ENCODE measurements around the gene ANKRD33B.

ANKRD33B gene

GRCh38 chr5:10593531-10594181 lies 29.8 kb downstream of the ANKRD33B start:
- TF ChIP-seq CTCF (IDR thresholded peaks at IDR 0.05; ENCODE audit: control extremely low read depth, extremely low read depth, low read depth, missing control alignments) = no peak
- no peak for DNase-seq (ENCODE audit: extremely low spot score)
- ChIA-PET CTCF (interaction anchor here (1.1 to 4.0 kb wide), 12 partner anchors 9 to 141 kb away, joined by 4 to 32 read pairs (median 7); no protein-coding TSS in a partner anchor), POLR2A (interaction anchor here (0.5 to 1.2 kb wide), 5 partner anchors 9 to 43 kb away, joined by 3 to 13 read pairs (median 3); no protein-coding TSS in a partner anchor)

GRCh38 chr5:10594591-10595210 lies 30.8 kb downstream of the ANKRD33B start:
- POLR2A ChIA-PET = interaction anchor here (0.5 to 1.2 kb wide), 2 partner anchors 10 to 41 kb away, joined by 3 read pairs; no protein-coding TSS in a partner anchor
- TF ChIP-seq CTCF (IDR thresholded peaks at IDR 0.05; ENCODE audit: control extremely low read depth, extremely low read depth, low read depth, missing control alignments) = no peak
- DNase-seq (ENCODE audit: extremely low spot score) = no peak
- CTCF ChIA-PET = interaction anchor here (2.5 to 4.0 kb wide), 5 partner anchors 13 to 142 kb away, joined by 8 to 32 read pairs (median 18); no protein-coding TSS in a partner anchor

GRCh38 chr5:10595293-10595671 lies 31.4 kb downstream of the ANKRD33B start:
- ChIA-PET POLR2A (no interaction called here), CTCF (interaction anchor here (3.4 to 4.0 kb wide), 2 partner anchors 12 to 32 kb away, joined by 22 to 32 read pairs; no protein-coding TSS in a partner anchor)
- DNase-seq (ENCODE audit: extremely low spot score) = no peak
- no peak for TF ChIP-seq CTCF (IDR thresholded peaks at IDR 0.05; ENCODE audit: control extremely low read depth, extremely low read depth, low read depth, missing control alignments)

- no peak for DNase-seq (ENCODE audit: extremely low spot score)
- ChIA-PET CTCF (interaction anchor here (1.4 to 3.5 kb wide), 2 partner anchors 9 to 12 kb away, joined by 4 to 18 read pairs; no protein-coding TSS in a partner anchor), POLR2A (no interaction called here)
- TF ChIP-seq CTCF (IDR thresholded peaks at IDR 0.05; ENCODE audit: control extremely low read depth, extremely low read depth, low read depth, missing control alignments) = no peak
Measured at GRCh38 chr5:10595672-10596309, 31.9 kb downstream of the ANKRD33B start.

GRCh38 chr5:10596310-10596703 lies 32.4 kb downstream of the ANKRD33B start:
- POLR2A ChIA-PET = no interaction called here
- DNase-seq (ENCODE audit: extremely low spot score) = no peak
- TF ChIP-seq CTCF (IDR thresholded peaks at IDR 0.05; ENCODE audit: control extremely low read depth, extremely low read depth, low read depth, missing control alignments) = no peak
- CTCF ChIA-PET = interaction anchor here (1.1 to 3.5 kb wide), 3 partner anchors 9 to 36 kb away, joined by 3 to 18 read pairs (median 4); no protein-coding TSS in a partner anchor

- POLR2A ChIA-PET = no interaction called here
- DNase-seq (ENCODE audit: extremely low spot score) = no peak
- CTCF ChIA-PET = interaction anchor here (1.0 to 3.5 kb wide), 5 partner anchors 8 to 35 kb away, joined by 3 to 18 read pairs (median 4); no protein-coding TSS in a partner anchor
- no peak for TF ChIP-seq CTCF (IDR thresholded peaks at IDR 0.05; ENCODE audit: control extremely low read depth, extremely low read depth, low read depth, missing control alignments)
Measured at GRCh38 chr5:10596886-10597451, 33.1 kb downstream of the ANKRD33B start.
